GM23248 (cell line): ENCODE measurements around the gene SLC39A2. TPM values are rescaled to one million over a fixed set of nuclear protein-coding genes. Genes with fewer than 3 reads are reported as not detected.
A peak's percentile ranks its signal among the peaks of the same experiment; 100 is the strongest.

Source experiments
- DNase-seq: peaks from one replicate; pipeline ENCODE4 v3.0.0-alpha.2; 2015
- H2AFZ ChIP-seq: fragments of 200-600 bp; sonication (generic); 2 replicates; pipeline ENCODE4 v1.6.1; 2016; ENCODE audit warnings: antibody characterized with exemption
- H3F3A ChIP-seq: fragments of 200-600 bp; sonication (generic); 2 replicates; pipeline ENCODE4 v1.6.1; 2016; ENCODE audit warnings: mild to moderate bottlenecking, antibody characterized with exemption, mixed run types; ENCODE audit not compliant: insufficient read depth
- H3K27ac ChIP-seq: fragments of 200-600 bp; sonication (generic); 2 replicates; pipeline ENCODE4 v1.5.1; 2016; ENCODE audit warnings: mild to moderate bottlenecking
- H3K27me3 ChIP-seq: fragments of 200-600 bp; sonication (generic); replicated peaks from 2 replicates; pipeline ENCODE4 v1.6.1; 2016; ENCODE audit warnings: mild to moderate bottlenecking; ENCODE audit not compliant: insufficient read depth
- H3K36me3 ChIP-seq: fragments of 200-600 bp; sonication (generic); 2 replicates; pipeline ENCODE4 v1.6.1; 2016; ENCODE audit warnings: low read depth, mild to moderate bottlenecking
- H3K4me1 ChIP-seq: fragments of 200-600 bp; sonication (generic); 2 replicates; pipeline ENCODE4 v1.6.1; 2016; ENCODE audit warnings: mild to moderate bottlenecking; ENCODE audit not compliant: insufficient read depth
- H3K4me2 ChIP-seq: fragments of 200-600 bp; sonication (generic); one replicate; pipeline ENCODE4 v1.6.1; 2016; ENCODE audit warnings: mild to moderate bottlenecking; ENCODE audit not compliant: unreplicated experiment
- H3K4me3 ChIP-seq: fragments of 200-600 bp; sonication (generic); 2 replicates; pipeline ENCODE4 v1.5.1; 2016; ENCODE audit warnings: mild to moderate bottlenecking
- H3K79me2 ChIP-seq: fragments of 200-600 bp; sonication (generic); 2 replicates; pipeline ENCODE4 v1.6.1; 2016; ENCODE audit warnings: mild to moderate bottlenecking; ENCODE audit not compliant: insufficient read depth
- H3K9ac ChIP-seq: fragments of 200-600 bp; sonication (generic); 2 replicates; pipeline ENCODE4 v1.6.1; 2016; ENCODE audit warnings: mild to moderate bottlenecking
- H3K9me2 ChIP-seq: fragments of 200-600 bp; sonication (generic); 2 replicates; pipeline ENCODE4 v1.6.1; 2016; ENCODE audit warnings: mixed run types, mild to moderate bottlenecking, moderate library complexity; ENCODE audit not compliant: insufficient read depth
- H3K9me3 ChIP-seq: fragments of 200-600 bp; sonication (generic); one replicate; pipeline ENCODE4 v1.6.1; 2017; ENCODE audit warnings: low read depth
- H4K20me1 ChIP-seq: fragments of 200-600 bp; sonication (generic); 2 replicates; pipeline ENCODE4 v1.6.0; 2016; ENCODE audit not compliant: insufficient read depth
- EZH2 ChIP-seq: fragments of 200-600 bp; sonication (generic); IDR thresholded peaks from 2 replicates; pipeline ENCODE4 v1.6.1; 2018; ENCODE audit warnings: antibody characterized with exemption, mild to moderate bottlenecking; ENCODE audit not compliant: insufficient read depth, poor library complexity, severe bottlenecking
- EZH2phosphoT487 ChIP-seq: fragments of 200-600 bp; sonication (generic); IDR thresholded peaks from 2 replicates; pipeline ENCODE4 v1.6.1; 2018; ENCODE audit warnings: antibody characterized with exemption, moderate library complexity, mild to moderate bottlenecking, low read depth; ENCODE audit not compliant: insufficient read depth
- WGBS, 2 experiments: methylation state at CpG; one replicate each; pipeline ENCODE4 v1.1.6; 2015 to 2017; ENCODE audit warnings: low lambda C conversion rate in 2 of 2, low coverage in 1 of 2; ENCODE audit errors: missing lambda C conversion rate in 2 of 2; 5-methylcytosine and 5-hydroxymethylcytosine counted together
- in situ Hi-C: fragments of 300-500 bp; cut with MboI; formaldehyde crosslinking; loops from 2 replicates; pipeline ENCODE4 v1.15.0; 2020
- polyA plus RNA-seq: library from polyadenylated mRNA; unstranded; fragments of >200 nt; fragmentation: Nextera tagmentation; extraction: Ambion mirVana; gene quantifications from 2 replicates; pipeline ENCODE4 v1.2.1, GENCODE V29; 2016
- total RNA-seq: library from RNA; depleted of rRNA; stranded (reverse); fragments of >200 nt; shearing (Covaris generic); gene quantifications from 2 replicates; pipeline ENCODE4 v1.2.3, GENCODE V29; 2014

The SLC39A2 gene
- total and polyA plus RNA-seq, 2 experiments from 2014 or later: 0.24 TPM; not detected in 1

- in situ Hi-C loops: no loop called here
- Histone ChIP-seq H2AFZ (0 out of 2 replicates have a peak within 1 kb of the TSS, but pooled peaks have one; percentile 18), H3K4me1 (no peaks in the 10 kb centered on the region), H3K36me3 (no peaks in the 10 kb centered on the region), H3K4me2 (peak within 1 kb of the TSS; percentile 68), H3K9ac (no peak within 1 kb of the TSS), H3K27me3 (peaks cover 32% of the 10 kb centered on the region), H3K9me3 (no peaks in the 10 kb centered on the region), H3K79me2 (no peaks in the 10 kb centered on the region), H3F3A (no peaks in the 10 kb centered on the region), H3K27ac (no peak within 1 kb of the TSS), H3K4me3 (peak within 1 kb of the TSS; percentile 51), H3K9me2 (no peaks in the 10 kb centered on the region), H4K20me1 (no peaks in the 10 kb centered on the region)
- 3% methylated on average over 19 to 64 of the region's 72 CpGs for WGBS, 2 experiments
- peak; percentile 37 for DNase-seq
- peak; percentile 37 for TF ChIP-seq EZH2
- TF ChIP-seq EZH2phosphoT487: no peak
Observed at GRCh38 chr14:21024585-21025370, 25.7 kb downstream of the SLC39A2 start, which contains the start of gene NDRG2. Gene NDRG2 (minus strand): TSS chr14:21025061. CDS start chr14:21023315, 1,746 bp downstream.

GRCh38 chr14:21025371-21026273 is 26.5 kb downstream of the SLC39A2 start:
- Histone ChIP-seq H3K9me2 (no peaks in the 10 kb centered on the region), H3K4me3 (peak overlapping the region; percentile 51), H3F3A (no peaks in the 10 kb centered on the region), H3K27ac (no peak overlapping the region), H2AFZ (no peak overlapping the region), H3K9me3 (no peaks in the 10 kb centered on the region), H4K20me1 (no peaks in the 10 kb centered on the region), H3K4me2 (peak overlapping the region; percentile 68), H3K4me1 (no peaks in the 10 kb centered on the region), H3K9ac (no peak overlapping the region), H3K27me3 (peaks cover 32% of the 10 kb centered on the region), H3K36me3 (no peaks in the 10 kb centered on the region), H3K79me2 (no peaks in the 10 kb centered on the region)
- 8 to 12% methylated on average over 28 to 58 of the region's 58 CpGs for WGBS, 2 experiments
- TF ChIP-seq EZH2phosphoT487 (no peak), EZH2 (peak; percentile 33)
- in situ Hi-C loops: no loop called here
- no peak for DNase-seq

GRCh38 chr14:21026274-21026987 is 27.3 kb downstream of the SLC39A2 start:
- Histone ChIP-seq H3F3A (no peaks in the 10 kb centered on the region), H4K20me1 (no peaks in the 10 kb centered on the region), H3K9ac (no peak overlapping the region), H3K27me3 (peaks cover 32% of the 10 kb centered on the region), H2AFZ (no peak overlapping the region), H3K4me1 (no peaks in the 10 kb centered on the region), H3K27ac (no peak overlapping the region), H3K9me2 (no peaks in the 10 kb centered on the region), H3K79me2 (no peaks in the 10 kb centered on the region), H3K36me3 (no peaks in the 10 kb centered on the region), H3K4me2 (no peak overlapping the region), H3K4me3 (no peak overlapping the region), H3K9me3 (no peaks in the 10 kb centered on the region)
- in situ Hi-C loops: no loop called here
- TF ChIP-seq EZH2: no peak
- no peak for TF ChIP-seq EZH2phosphoT487
- no peak for DNase-seq
- 74 to 76% methylated on average over 4 to 7 of the region's 7 CpGs for WGBS, 2 experiments

GRCh38 chr14:21026988-21027315 is 27.9 kb downstream of the SLC39A2 start:
- no peaks in the 10 kb centered on the region for H3K36me3 ChIP-seq
- WGBS, 2 experiments: 76 to 77% methylated on average over 3 of the region's 3 CpGs
- no peaks in the 10 kb centered on the region for H4K20me1 ChIP-seq
- H3K79me2 ChIP-seq: no peaks in the 10 kb centered on the region
- no peaks in the 10 kb centered on the region for H3K9me3 ChIP-seq
- H3K4me3 ChIP-seq: no peak overlapping the region
- H3F3A ChIP-seq: no peaks in the 10 kb centered on the region
- TF ChIP-seq EZH2 (no peak), EZH2phosphoT487 (no peak)
- no peak overlapping the region for H3K4me2 ChIP-seq
- peaks cover 32% of the 10 kb centered on the region for H3K27me3 ChIP-seq
- H3K4me1 ChIP-seq: no peaks in the 10 kb centered on the region
- no peaks in the 10 kb centered on the region for H3K9me2 ChIP-seq
- no peak overlapping the region for H3K9ac ChIP-seq
- in situ Hi-C loops: no loop called here
- no peak for DNase-seq
- no peak overlapping the region for H2AFZ ChIP-seq
- H3K27ac ChIP-seq: no peak overlapping the region
